ENCODE data around the gene VPS72.

The VPS72 gene

DNA sequence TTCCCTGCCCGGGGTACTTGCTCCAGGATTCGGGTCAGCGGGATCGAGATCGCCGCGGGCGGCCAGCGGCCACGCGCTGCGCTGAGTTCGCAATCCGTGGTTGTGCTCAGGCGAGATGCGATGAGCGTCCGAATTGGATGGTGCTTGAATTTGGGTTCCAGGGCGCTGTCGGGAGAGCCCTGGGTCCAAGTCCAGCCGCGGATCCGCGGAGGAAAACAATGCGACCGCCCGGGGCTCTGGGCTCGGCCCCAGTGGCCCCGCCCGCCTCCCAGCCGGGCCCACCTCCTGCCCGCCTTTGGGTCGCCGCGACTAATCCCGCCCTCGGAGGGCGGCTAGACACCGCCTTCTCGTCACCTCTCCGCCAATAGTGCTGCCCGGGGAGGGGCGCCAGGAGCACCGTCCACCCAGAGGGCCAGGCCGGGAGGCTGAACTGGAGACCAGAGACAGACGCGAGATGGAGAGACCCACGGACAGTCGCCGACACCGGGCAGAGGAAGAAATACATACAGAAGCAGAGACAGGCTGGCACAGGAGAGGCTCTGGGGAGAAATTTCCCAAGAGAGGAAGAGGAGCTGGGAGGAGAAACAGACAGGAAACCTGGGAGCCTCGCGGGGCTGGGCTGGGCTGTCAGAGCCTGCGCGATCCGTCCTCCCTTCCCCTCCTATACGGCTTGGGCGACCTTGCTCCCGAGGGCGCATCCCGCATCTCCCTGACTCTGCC, 43.4 kb downstream of the VPS72 start, which contains the start of gene SEMA6C:
TSS of gene SEMA6C (minus strand) at position 220 of the 720 bp plus-strand sequence. CDS start 4,010 bp downstream, outside the sequence.
- intact Hi-C loops (cut with DNase I): loop anchor here (10.0 kb wide), 1 partner anchor 72 kb away; the partner anchor contains the start of gene GABPB2
- peak; percentile 92 to 100 (median 98) for DNase-seq

DNA sequence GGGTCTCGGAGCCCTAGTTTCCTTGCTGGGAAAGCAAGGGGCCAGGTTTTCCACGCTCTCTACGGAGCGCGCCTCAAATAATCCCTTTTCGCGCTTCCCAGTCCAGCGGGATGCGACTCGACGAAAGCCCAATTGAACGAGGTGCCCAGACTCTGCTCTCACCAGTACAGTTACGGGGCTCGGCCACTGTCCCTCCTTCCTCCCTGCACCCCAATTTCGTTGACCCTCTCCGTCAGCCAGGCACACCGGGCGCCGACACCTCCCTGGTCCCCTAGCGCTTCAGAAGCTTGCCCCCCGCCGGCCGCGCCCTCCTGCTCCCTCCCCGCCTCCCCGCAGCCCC, 44.0 kb downstream of the VPS72 start:
- peak in 2 of 10 donors; percentile 75 to 86 for DNase-seq
- intact Hi-C loops (cut with DNase I): loop anchor here (10.0 kb wide), 1 partner anchor 71 kb away; the partner anchor contains the start of gene GABPB2

DNA sequence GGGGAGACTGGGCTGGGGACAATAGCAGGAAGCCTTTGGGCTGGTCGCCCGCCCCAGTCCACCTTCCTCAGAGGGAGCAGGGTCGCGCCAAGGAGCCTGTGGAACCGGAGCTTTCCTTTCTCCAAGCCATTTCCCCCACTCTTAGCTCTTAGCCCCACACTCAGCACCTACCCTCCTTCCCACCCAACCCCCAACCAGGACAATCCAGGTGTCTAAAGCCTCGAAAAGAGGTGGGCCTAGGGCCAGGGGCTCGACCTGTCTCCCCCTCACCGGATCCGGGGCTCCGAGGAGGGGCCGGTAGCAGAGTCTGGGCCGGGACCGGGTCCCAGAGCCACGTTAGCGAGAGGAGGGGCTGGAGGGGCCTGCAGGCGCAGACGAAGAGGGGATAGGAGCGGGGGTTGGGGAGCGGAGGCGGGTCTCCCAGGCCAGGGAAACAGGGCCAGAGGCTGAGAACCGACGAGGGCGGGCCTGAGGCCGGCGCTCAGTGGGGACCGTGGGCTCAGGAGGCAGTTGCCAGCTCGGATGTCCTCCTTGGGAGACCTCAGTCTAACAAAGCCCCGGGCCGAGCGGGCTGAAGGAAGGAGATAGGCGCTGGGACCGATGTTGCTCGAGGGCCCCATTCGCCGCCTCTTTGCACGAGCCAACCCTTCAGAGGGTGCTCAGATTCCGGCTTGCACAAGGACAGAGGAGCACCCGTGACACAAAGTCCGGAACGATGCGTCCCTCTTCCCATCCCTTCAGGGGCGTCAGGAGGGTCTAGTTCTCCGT, 44.5 kb downstream of the VPS72 start:
- intact Hi-C loops (cut with DNase I): loop anchor here (10.0 kb wide), 1 partner anchor 71 kb away; the partner anchor contains the start of gene GABPB2
- DNase-seq: peak in 3 of 10 donors; percentile 41 to 91 (median 77)

DNA sequence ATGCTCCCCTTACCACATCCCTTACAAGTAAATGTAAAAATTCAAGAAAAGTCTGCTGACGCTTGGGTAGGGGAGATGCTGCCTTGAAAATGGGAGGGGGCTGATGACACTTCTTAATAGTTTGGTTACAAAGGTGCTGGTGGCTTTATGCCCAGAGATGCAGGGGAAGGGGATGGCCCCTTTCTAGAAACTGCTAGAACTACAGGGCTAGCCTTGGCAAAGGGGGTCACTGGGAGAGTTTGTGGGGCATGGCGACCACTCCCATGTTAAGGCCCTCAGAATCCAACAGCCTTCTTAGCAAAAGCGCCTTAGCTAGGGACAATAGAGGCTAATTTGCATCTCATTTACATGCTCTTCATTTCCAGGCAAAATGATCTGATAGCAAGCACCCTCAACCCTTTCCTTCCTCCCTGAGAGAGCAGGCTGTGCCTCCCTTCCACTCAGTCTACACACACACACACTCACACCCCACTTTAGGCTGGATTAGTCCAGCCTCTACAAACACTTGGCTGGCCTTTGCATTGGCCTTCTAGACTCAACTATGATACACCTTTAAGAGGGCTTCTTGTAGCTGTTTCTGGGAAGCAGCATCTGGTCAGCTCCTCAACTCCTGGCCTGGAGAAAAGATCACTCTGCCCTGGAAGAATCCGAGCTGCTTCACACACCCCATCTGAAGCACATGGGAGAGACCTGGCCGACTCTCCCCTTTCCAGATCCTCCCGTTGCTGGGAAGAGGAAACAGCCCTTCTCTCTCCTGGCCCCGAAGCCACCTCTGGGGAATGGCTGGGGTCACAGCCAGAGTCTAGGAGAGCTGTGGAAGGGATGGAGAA, 45.3 kb downstream of the VPS72 start:
- intact Hi-C loops (cut with DNase I): loop anchor here (10.0 kb wide), 1 partner anchor 70 kb away; the partner anchor contains the start of gene GABPB2
- DNase-seq: peak in 1 of 10 donors; percentile 25

DNA sequence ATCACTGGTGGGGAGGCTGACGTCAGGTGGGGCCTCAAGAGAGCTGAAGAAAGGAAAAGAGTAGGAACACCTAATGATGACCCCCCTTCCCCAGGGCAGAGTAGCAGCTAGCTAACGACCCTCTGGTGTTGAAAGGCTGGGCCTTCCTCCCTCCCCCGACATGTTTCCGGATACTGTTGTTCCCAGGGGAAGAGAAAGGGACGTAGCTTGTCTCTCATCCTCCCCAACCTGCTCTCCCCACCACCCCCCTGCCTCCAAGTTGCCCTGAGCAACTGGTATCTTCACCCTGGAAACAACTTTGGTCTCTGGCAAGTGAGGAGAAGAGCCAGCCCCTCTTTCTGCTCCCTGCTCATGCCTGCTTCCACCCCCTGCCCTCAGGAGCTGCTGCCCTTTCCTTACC, 46.0 kb downstream of the VPS72 start:
- intact Hi-C loops (cut with DNase I): loop anchor here (10.0 kb wide), 1 partner anchor 69 kb away; the partner anchor contains the start of gene GABPB2
- DNase-seq: peak in 1 of 10 donors; percentile 19

DNA sequence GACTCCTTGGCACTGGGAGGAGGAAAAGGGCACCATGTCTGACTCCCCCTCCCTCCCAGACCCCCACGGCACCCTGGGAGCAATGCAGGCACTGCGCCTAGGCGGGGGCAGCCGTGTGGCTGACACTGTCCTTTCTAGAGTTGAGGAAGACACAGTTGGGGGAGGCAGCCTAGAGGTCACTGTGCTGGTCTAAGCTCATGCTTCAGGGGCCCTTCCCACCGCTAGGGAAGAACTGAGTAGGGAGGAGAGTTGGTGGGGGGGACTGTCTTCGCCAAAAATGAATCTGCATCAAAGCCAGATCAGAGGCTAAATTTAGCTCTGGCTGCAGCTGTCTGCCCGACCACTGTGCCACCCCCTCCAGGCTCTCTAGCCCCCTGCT, 47.0 kb downstream of the VPS72 start:
- no peak for DNase-seq
- intact Hi-C loops (cut with DNase I): loop anchor here (10.0 kb wide), 1 partner anchor 68 kb away; the partner anchor contains the start of gene GABPB2

DNA sequence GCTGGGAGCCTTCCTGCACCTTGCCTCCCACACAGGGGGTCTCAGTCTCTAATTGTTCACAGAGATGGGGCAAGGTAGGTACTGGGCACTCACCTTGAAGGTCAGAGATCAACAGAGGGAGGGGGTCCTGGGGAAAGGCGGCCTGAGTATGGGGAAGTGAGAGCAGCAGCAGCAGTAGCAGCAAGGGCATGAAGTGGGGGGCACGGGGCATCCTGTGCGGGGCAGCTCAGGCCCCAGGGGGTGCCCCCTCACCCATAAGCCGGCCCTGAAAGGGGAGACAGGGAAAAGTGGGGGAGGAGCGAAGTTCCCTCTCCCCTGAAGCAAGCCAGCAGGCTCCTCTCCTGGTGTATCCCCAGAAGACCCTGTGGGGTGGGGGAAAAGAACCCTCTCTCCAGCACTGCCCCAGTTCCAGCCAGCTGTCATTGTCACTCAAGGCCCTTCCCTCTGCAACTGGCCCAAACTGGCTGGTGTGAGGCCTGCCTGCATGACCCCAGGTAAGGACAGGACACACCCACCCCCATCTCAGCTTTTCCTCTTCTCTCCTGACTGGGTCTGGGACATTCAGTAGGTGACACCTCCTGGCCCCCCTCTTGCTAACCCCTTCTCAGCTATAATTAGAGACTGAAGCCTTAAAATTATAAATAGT, 47.5 kb downstream of the VPS72 start:
- no peak for DNase-seq

DNA sequence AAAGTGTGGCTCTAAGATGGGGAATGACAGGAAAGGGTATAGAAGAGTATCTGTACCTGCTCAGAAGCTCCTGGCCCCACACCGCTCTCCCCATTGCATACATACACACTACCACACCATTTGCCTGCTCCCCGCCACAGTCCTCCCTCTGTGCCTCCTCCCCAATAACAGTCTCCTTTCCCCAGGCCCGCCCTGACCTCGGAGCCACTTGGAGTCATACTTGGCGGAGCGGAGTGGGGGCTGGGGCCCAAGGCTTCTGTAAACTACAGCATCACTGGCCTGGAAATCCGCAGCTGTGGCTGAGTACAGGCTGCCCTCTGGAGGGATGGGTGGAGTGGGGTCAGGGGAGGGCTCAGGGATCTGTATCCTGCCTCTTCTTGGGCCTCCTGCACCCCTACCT, 52.2 kb downstream of the VPS72 start:
- no peak for DNase-seq
- intact Hi-C loops (cut with DNase I): no loop called here

More for the DNA sequence above, 47.5 kb downstream of the VPS72 start:
- intact Hi-C loops (cut with DNase I): loop anchor here (10.0 kb wide), 1 partner anchor 68 kb away; the partner anchor contains the start of gene GABPB2

DNA sequence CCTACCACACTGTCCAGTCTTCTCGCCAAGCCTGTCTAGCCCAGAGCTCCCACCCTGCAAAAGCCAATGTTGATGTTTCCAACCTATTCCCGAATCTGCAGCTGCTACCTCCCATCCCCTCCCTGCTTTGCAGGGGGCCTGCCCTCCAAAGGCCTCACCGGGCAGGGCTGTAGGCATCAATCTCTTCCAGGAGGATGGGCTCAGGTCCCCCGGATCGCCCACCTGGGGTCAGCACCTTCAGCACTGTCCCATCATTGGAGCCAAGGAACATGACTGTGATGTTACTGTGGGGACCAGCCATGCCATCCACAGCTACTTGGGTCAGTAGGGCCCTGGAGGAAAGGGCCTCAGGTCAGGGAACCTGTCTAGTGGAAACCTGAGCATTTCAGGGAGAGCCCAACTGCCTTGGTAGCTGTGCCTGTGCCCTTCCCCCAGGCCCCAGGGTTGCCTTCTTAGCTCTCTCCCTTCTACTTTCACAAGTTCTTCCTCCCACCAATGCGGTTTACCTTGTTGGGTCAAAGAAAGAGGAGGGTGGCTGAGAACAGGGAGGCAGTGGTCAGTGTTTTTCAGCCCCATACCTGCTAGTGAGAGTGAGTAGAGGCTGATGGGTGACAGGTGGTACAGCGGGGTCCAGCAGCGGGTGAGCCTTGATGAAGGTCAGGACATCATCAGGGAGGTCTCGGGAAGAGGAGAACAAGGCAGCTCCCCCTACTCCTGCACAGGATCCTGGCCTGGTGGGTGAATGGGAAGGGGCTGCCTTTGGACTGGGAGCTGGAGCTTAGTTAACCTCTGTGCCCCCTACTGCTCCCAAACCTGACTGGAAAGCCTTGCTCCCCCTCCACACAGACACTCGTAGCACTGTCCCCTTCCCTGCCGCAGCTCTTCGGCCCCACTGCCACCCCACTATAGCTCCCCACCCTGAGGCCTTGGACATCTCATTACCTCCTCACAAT, 54.3 kb downstream of the VPS72 start:
- DNase-seq: peak in 1 of 10 donors; percentile 41
- intact Hi-C loops (cut with DNase I): no loop called here

DNA sequence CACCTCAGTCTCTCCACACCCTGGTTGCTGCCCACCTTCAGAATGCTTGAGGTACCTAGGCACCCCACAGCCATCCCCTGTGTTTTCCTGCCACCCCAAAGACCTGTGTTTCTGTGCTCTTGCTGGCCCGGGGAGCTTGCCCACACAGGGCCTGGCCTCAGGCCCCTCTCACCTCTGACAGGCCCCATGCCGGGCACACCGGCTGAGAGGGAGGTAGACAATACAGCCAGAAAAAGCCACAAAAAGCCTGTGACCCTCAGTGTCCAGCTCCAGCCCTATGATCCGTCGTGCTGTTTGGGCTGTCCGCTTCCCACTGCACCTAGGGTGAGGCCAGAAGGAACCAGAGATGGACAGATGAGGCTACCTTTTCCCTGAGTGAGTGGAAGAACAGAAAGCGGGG, 55.0 kb downstream of the VPS72 start:
- intact Hi-C loops (cut with DNase I): no loop called here
- DNase-seq: peak in 1 of 10 donors; percentile 62

DNA sequence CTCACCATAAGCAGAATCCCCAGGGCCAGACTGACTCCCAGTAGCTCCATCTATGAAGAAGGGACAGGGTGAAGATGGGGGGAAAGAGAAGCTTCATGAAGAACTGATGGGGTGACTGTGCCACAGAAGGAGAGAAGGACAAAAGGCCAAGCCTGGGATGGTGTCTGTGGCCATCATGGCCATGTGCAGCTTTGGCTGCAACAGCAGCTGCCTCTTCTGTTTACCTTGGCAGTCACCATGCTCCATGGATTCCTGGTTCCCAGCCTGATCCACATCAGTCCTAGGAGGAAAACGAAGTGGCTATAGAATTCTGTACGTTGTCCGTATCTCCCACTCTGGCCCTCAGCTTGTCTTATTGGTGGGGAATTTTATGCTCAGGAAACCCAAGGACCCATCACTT, 55.6 kb downstream of the VPS72 start:
- intact Hi-C loops (cut with DNase I): no loop called here
- peak in 1 of 10 donors; percentile 32 for DNase-seq

DNA sequence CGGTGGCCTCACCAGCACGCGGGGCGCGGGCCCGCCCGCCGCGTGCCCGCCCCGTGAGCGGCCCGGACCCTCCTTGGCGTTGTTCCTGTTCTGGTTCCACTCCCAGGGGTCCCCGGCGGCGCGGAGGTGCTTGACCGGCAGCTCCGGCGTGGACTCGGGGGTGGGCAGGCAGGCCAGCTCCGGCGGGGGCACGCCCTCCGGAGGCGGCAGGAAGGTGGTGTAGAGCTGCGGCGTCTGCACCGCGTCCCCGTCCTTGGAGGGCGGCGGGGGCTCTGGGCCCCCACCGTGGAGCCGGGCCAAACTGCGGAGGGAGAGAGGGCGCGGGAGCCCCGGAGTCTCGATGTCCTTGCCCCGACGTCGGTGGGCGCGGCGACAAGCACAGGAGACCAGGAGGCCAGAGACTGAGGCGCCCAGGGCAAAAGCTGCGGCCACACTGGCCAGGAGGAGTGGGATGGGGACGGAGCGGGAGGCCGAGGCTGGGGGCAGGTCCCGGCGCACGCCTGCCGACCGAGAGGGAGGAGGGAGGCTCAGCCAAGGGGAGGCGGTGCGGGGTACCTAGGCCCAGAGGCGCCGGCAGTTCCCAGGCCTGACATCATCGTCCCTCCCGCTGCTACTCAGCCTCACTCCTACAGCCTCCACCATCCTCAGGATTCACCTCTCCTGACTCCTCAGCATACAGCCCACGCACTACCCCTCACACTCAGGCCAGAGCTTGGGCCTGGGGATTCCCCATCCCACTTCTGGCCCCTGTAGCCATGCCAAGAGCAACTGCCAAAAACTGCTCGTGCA, 56.8 kb downstream of the VPS72 start:
- intact Hi-C loops (cut with DNase I): no loop called here
- DNase-seq: peak in 1 of 10 donors; percentile 80

DNA sequence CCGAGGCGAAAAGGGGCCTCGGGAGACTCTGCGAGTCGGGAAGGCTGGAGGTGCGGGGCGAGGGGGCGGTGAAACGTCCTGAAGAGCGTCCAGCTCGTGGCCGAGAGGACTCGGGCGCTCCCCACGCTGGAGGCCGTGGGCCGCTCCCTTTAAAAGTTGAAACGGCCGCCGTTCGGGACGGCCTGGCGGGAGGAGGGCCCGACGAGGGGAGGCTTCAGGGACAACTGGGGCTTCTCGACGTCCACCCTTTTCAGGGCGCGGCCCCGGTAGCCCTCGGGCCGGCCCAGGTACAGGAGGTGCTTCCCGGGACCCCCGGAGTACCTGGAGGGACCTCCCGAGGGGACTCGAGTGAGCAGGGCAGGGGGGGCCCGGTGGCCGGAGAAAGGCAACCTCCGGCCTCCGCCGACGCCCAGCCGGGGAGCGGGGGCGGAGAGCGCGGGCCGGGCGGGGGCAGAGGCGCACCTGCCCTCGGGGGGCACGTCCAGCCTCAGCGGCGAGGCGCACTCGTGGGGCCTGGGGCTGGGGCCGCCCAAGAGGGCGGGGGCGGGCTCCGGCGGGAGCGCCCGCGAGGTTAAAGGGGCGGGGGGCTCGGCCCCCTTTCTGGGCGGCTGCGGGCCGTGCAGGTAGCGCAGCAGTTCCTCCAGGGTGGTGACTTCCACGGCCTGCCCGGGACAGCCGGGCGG, 57.5 kb downstream of the VPS72 start:
- DNase-seq: peak in 1 of 10 donors; percentile 66
- intact Hi-C loops (cut with DNase I): no loop called here

DNA sequence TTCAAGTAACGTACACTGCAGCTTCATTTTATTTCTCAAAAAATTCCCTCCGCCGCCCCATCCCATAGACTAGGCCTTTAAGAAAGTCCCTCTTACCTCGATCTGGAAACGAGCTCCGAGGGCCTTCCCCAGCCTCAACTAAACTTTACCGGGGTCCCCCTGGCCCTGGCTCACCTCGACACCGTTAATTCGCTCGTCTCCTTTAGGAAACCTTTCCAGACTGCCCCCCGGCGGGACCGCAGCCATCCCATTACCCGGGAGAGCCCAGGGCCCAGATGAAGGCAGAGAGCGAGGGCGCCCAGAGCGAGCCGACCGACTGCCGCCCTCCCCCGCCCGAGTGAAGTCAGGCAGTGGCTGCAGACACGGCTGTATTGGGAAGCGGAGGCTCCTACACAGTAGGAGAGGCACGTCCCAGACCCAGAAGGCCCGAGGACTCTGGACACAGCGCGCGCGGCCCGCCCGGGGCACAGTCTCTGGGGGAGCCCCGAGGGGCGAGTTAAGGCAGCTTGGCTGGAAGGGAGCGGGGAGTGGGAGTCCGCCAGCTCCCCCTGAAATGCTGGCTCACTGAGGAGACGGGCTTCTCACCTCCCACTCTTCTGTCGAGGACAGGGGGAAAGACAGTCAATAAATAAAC, 58.2 kb downstream of the VPS72 start:
- intact Hi-C loops (cut with DNase I): no loop called here
- DNase-seq: peak in 5 of 10 donors; percentile 25 to 89 (median 28)

DNA sequence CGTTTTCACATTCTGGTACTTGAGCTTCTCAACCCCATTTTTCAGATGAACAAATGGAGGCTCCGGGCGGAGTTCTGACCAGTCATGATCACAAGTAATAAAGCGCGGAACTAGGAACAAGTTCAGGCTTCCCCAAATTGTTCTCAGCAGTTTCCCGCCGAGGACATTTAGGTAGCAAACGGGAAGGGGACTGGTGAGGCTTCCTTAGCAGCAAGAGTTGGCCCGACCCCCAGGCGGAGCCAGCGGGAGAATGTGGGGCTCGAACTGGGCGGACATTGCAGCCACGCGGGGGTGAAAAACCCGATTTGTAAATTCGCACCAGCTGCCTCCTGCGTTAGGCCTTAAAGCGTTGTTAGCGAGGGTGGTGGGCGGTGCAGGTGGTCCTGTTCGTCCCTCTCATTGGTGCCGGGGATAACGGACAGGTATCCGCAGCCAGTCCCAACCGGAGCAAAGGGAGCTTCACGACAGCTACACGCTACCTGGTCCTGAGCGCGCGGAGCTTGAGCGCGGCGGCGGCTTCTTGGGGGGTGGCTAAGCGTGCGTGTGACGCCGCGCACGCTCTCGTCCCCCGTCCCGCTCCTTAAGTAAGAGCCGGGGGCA, 58.9 kb downstream of the VPS72 start:
- peak; percentile 47 to 97 (median 86) for DNase-seq
- intact Hi-C loops (cut with DNase I): no loop called here

DNA sequence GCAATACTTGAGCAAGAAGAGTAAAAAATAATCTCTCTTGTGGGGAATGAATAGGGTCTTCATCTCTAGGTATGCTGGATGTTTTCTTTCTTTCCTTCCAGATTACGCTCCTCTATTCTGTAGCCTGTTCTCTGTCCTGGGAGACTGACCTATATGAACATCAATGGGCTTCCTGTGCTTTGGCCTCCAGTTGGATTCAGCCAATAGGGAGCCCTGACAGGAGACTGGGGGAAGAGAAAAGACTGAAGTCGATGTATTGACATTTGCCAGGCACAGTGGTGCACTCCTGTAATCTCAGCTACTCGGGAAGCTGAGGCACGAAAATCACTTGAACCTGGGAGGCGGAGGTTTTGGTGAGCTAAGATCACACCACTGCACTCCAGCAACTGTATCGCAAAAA, 61.2 kb downstream of the VPS72 start:
- intact Hi-C loops (cut with DNase I): no loop called here
- DNase-seq: no peak

Data from posterior cingulate gyrus (tissue), 11 donors.